A673 (cell line): ENCODE measurements around the gene MPRIP.

Experiments used
- EZH2 ChIP-seq: fragments of 200-600 bp; sonication (generic); IDR thresholded peaks from 2 replicates; pipeline ENCODE4 v1.6.1; 2017; ENCODE audit warnings: borderline replicate concordance, low read depth, mild to moderate bottlenecking, mixed read lengths, antibody characterized with exemption, low read length; ENCODE audit not compliant: poor library complexity, severe bottlenecking
- TF ChIP-seq, protein P1 (sequence below): fragments of 300-800, 200-600 bp; sonication (generic); conservative IDR thresholded peaks from 2 replicates; pipeline ENCODE4 v1.5.1; 2017; ENCODE audit warnings: low read depth, mild to moderate bottlenecking, antibody characterized with exemption, low read length, moderate library complexity, mixed read lengths

DNA sequence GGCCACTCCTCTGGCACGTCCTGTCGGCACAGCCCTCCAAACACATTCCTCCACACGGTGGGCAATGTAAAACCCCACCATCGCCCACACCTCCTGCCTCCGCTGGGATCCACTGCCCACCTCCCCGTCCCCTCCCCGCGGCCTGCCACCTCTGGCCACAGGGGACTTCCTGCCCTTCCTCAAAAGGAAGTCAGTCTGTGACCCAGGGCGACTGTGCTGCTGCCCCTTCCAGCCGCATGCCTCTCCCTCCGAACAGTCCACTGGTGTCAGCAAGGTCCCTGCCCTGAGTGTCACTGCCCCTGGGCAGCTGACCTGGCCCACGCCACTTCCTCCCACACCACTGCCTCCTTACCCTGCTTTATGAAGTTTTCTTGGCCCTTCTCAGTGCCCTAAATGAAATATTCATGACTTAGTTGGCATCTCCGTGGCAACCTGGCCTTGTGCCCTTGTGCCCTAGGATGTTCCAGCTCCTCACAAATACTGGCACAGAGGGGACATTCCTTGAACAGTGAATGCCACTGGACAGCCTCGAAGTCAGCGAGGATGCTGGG is 161.9 kb downstream of the MPRIP start:
- TF ChIP-seq, protein P1, sequence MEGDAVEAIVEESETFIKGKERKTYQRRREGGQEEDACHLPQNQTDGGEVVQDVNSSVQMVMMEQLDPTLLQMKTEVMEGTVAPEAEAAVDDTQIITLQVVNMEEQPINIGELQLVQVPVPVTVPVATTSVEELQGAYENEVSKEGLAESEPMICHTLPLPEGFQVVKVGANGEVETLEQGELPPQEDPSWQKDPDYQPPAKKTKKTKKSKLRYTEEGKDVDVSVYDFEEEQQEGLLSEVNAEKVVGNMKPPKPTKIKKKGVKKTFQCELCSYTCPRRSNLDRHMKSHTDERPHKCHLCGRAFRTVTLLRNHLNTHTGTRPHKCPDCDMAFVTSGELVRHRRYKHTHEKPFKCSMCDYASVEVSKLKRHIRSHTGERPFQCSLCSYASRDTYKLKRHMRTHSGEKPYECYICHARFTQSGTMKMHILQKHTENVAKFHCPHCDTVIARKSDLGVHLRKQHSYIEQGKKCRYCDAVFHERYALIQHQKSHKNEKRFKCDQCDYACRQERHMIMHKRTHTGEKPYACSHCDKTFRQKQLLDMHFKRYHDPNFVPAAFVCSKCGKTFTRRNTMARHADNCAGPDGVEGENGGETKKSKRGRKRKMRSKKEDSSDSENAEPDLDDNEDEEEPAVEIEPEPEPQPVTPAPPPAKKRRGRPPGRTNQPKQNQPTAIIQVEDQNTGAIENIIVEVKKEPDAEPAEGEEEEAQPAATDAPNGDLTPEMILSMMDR, result no peak
- TF ChIP-seq EZH2, result no peak
